ENCODE results near the gene DENND5A.

The DENND5A gene

DNA sequence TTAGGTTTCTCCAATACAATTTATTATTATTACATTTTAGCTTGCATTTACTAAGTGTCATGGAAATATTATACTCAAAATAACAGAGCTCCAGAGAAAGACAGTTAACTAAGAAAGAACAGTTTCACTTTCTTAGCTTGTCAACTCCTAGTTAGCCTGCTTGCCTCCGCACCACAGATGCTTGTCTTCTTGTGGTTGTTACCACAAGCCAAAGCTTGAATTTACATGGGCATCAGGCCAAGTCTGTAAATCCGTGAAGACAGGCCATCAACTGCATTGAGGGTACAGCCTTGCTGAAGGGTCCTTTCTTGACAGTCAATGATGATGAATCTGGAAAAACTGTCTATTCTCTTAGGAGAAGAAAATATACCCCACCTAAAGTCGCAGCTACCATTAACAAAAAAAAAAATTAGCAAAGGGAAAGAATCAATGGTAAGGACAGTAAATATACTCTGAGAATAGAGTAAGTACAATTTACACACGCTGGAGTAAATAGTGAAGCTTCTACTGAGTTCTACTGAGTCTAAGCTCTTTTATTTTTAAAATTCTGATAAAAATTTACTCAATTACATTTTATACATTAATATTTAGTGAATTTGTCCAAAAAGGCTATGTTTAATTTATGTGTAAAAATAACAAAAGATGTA, 15.6 kb upstream of the DENND5A start:
- TF ChIP-seq EZH2phosphoT487 (IDR thresholded peaks at IDR 0.05; ENCODE audit: borderline replicate concordance, low read length), result no peak
- TF ChIP-seq, protein P1, sequence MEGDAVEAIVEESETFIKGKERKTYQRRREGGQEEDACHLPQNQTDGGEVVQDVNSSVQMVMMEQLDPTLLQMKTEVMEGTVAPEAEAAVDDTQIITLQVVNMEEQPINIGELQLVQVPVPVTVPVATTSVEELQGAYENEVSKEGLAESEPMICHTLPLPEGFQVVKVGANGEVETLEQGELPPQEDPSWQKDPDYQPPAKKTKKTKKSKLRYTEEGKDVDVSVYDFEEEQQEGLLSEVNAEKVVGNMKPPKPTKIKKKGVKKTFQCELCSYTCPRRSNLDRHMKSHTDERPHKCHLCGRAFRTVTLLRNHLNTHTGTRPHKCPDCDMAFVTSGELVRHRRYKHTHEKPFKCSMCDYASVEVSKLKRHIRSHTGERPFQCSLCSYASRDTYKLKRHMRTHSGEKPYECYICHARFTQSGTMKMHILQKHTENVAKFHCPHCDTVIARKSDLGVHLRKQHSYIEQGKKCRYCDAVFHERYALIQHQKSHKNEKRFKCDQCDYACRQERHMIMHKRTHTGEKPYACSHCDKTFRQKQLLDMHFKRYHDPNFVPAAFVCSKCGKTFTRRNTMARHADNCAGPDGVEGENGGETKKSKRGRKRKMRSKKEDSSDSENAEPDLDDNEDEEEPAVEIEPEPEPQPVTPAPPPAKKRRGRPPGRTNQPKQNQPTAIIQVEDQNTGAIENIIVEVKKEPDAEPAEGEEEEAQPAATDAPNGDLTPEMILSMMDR (IDR thresholded peaks at IDR 0.05; ENCODE audit: low read depth, low read length, poor library complexity, severe bottlenecking), result no peak
- Histone ChIP-seq H3K4me2 (ENCODE audit: low read length) (peak overlapping the region; percentile 48), H3K27me3 (ENCODE audit: control insufficient read depth, low read length) (no peaks in the 10 kb centered on the region), H3F3A (ENCODE audit: control insufficient read depth, insufficient read depth) (peaks cover 9% of the 10 kb centered on the region), H3K27ac (ENCODE audit: low read depth, low read length) (no peak overlapping the region; the same call in 1 of the 2 replicates), H3K79me2 (ENCODE audit: control insufficient read depth, low read length) (no peaks in the 10 kb centered on the region), H3K36me3 (ENCODE audit: control insufficient read depth, low read length) (peaks cover 6% of the 10 kb centered on the region; the same call in 1 of the 2 replicates), H4K20me1 (ENCODE audit: control insufficient read depth, insufficient read depth, low read depth, low read length) (no peaks in the 10 kb centered on the region), H3K9me2 (replicated peaks; ENCODE audit: control insufficient read depth, low read length) (no peaks in the 10 kb centered on the region), H3K4me1 (ENCODE audit: control insufficient read depth, low read length) (peaks cover 23% of the 10 kb centered on the region), H3K9me3 (ENCODE audit: control insufficient read depth, insufficient read depth, low read length) (no peaks in the 10 kb centered on the region), H3K4me3 (ENCODE audit: low read length) (peak overlapping the region; percentile 40)

DNA sequence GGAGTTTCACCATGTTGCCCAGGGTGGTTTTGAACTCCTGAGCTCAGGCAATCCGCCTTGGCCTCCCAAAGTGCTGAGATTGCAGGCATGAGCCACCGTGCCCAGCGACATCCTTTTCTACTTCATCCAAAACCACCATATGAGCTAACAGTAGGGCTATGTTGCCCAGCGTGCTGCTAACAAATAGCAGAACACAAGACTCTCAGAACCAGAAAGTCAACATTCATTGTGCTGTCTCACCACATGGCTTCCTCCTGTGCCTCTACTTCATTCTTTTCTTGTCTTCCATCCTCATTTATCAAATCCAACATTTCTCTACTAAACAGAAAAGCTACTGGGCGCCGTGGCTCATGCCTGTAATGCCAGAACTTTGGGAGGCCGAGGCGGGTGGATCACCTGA, 12.0 kb upstream of the DENND5A start:
- no peak for TF ChIP-seq EZH2phosphoT487 (IDR thresholded peaks at IDR 0.05; ENCODE audit: borderline replicate concordance, low read length)
- TF ChIP-seq, protein P1 (IDR thresholded peaks at IDR 0.05; ENCODE audit: low read depth, low read length, poor library complexity, severe bottlenecking), result no peak
- no peaks in the 10 kb centered on the region for H3K9me2 ChIP-seq (replicated peaks; ENCODE audit: control insufficient read depth, low read length)
- no peaks in the 10 kb centered on the region for H4K20me1 ChIP-seq (ENCODE audit: control insufficient read depth, insufficient read depth, low read depth, low read length)
- no peaks in the 10 kb centered on the region for H3K9me3 ChIP-seq (ENCODE audit: control insufficient read depth, insufficient read depth, low read length)
- H3K36me3 ChIP-seq (ENCODE audit: control insufficient read depth, low read length), result peaks cover 6% of the 10 kb centered on the region; the same call in 1 of the 2 replicates
- H3K4me1 ChIP-seq (ENCODE audit: control insufficient read depth, low read length), result peaks cover 23% of the 10 kb centered on the region
- H3F3A ChIP-seq (ENCODE audit: control insufficient read depth, insufficient read depth), result peaks cover 7% of the 10 kb centered on the region
- no peak overlapping the region for H3K27ac ChIP-seq (ENCODE audit: low read depth, low read length)
- H3K4me3 ChIP-seq (ENCODE audit: low read length), result no peak overlapping the region
- no peaks in the 10 kb centered on the region for H3K27me3 ChIP-seq (ENCODE audit: control insufficient read depth, low read length)
- no peak overlapping the region for H3K4me2 ChIP-seq (ENCODE audit: low read length)
- no peaks in the 10 kb centered on the region for H3K79me2 ChIP-seq (ENCODE audit: control insufficient read depth, low read length)

DNA sequence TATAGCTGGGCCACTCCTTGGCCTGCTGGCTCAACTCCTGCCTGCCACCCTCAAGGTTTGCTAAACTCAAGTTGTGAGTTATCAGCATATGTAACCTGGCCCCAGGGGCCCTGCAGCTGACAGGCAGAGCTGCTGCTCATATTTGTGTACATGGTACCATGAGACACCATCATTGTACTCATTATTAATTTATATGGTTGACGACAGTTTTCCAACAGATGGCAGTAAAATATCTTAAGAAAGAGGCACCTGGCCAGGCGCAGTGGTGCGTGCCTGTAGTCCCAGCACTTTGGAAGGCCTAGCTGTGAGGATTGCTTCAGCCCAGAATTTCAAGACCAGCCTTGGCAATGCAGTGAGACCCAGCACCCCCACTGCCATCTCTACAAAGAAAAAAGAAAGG, 11.4 kb upstream of the DENND5A start:
- Histone ChIP-seq H3K4me1 (ENCODE audit: control insufficient read depth, low read length) (peaks cover 18% of the 10 kb centered on the region), H3K36me3 (ENCODE audit: control insufficient read depth, low read length) (peaks cover 6% of the 10 kb centered on the region; the same call in 1 of the 2 replicates), H3K9me3 (ENCODE audit: control insufficient read depth, insufficient read depth, low read length) (no peaks in the 10 kb centered on the region), H3K4me2 (ENCODE audit: low read length) (no peak overlapping the region), H3K79me2 (ENCODE audit: control insufficient read depth, low read length) (no peaks in the 10 kb centered on the region), H3K9me2 (replicated peaks; ENCODE audit: control insufficient read depth, low read length) (no peaks in the 10 kb centered on the region), H3K27ac (ENCODE audit: low read depth, low read length) (no peak overlapping the region), H3K27me3 (ENCODE audit: control insufficient read depth, low read length) (no peaks in the 10 kb centered on the region), H3F3A (ENCODE audit: control insufficient read depth, insufficient read depth) (peaks cover 6% of the 10 kb centered on the region), H4K20me1 (ENCODE audit: control insufficient read depth, insufficient read depth, low read depth, low read length) (no peaks in the 10 kb centered on the region), H3K4me3 (ENCODE audit: low read length) (no peak overlapping the region)
- TF ChIP-seq, protein P1 (IDR thresholded peaks at IDR 0.05; ENCODE audit: low read depth, low read length, poor library complexity, severe bottlenecking), result no peak
- TF ChIP-seq EZH2phosphoT487 (IDR thresholded peaks at IDR 0.05; ENCODE audit: borderline replicate concordance, low read length), result no peak

Measured in DOHH2 (cell line).